ENCODE results near the gene ACADVL. TPM values are rescaled to one million over a fixed set of nuclear protein-coding genes. Genes with fewer than 3 reads are reported as not detected.
A peak's percentile ranks its signal among the peaks of the same experiment; 100 is the strongest.

The ACADVL gene
- polyA plus RNA-seq, 1 of the 3 experiments (the other 2 are of a cell fraction) = 635 TPM

DNA sequence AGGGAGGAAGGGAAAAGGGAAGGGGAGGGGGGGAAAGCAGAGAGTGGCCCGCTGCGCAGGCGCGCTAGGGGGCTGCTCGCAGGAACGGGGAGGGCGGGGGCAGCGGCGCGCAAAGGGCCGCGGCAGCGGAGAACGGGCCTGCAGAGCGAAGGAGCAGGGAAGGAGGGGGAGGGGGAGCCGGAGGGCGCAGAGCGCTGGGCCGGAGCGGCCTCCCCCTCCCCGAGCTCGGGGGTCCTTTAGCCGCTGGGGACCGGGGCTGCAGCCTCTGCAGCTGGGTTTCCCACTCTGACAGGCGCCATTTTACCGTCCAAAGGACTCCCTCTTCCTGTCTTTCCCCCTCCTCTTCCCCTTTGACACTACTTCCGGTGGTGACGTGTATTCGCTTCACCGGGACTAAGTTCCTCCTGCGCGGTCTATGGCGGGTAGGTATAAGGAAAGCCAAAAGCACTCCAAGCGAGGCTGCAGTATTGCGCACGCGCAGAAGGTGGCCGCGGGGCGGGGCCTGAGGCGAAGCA lies 32.0 kb downstream of the ACADVL start, which contains the start of gene CTDNEP1:
CTDNEP1 (minus strand) TSS at position 74 of the 515 bp plus-strand sequence. CDS start 438 bp downstream, outside the sequence.
- DNase-seq = peak; percentile 96
- peaks cover 17 to 19% of the 10 kb centered on the region in 2 experiments for H3K36me3 ChIP-seq (replicated peaks in 1 of 2; ENCODE audit: control insufficient read depth in 1 of 2, insufficient read depth in 2 of 2, low read length in 1 of 2)
- H3K9me2 ChIP-seq = no peaks in the 10 kb centered on the region
- no peaks in the 10 kb centered on the region for H4K20me1 ChIP-seq (ENCODE audit: insufficient read depth)
- peaks cover 9 to 23% of the 10 kb centered on the region in 2 experiments; a peak in 3 of 4 replicates for H3K4me1 ChIP-seq (ENCODE audit: control insufficient read depth in 1 of 2, insufficient read depth in 2 of 2, low read depth in 1 of 2, low read length in 1 of 2)
- ChIA-PET CTCF (interaction anchor here (0.6 to 1.6 kb wide), 8 partner anchors 9 to 309 kb away, joined by 3 to 14 read pairs (median 4); no protein-coding TSS in a partner anchor), POLR2A (interaction anchor here (0.7 to 1.6 kb wide), 4 partner anchors 9 to 427 kb away, joined by 3 to 7 read pairs (median 6); partner anchors contain the start of genes GABARAP and PHF23)
- H3K79me2 ChIP-seq (ENCODE audit: insufficient read depth) = peaks cover 63% of the 10 kb centered on the region
- H3K27ac ChIP-seq (ENCODE audit: low read depth in 2 of 2, low read length in 1 of 2) = peak within 1 kb of the TSS; percentile 97 to 99
- H3K27me3 ChIP-seq (ENCODE audit: insufficient read depth) = no peaks in the 10 kb centered on the region
- H3K9ac ChIP-seq = peak within 1 kb of the TSS; percentile 94
- H3K4me3 ChIP-seq (ENCODE audit: low read depth in 2 of 2, low read length in 1 of 2) = peak within 1 kb of the TSS; percentile 81 to 95
- H3F3A ChIP-seq (replicated peaks; ENCODE audit: insufficient read depth) = peaks cover 10% of the 10 kb centered on the region
- H3K9me3 ChIP-seq = no peaks in the 10 kb centered on the region
- 1% methylated on average over 27 of the region's 41 CpGs for WGBS (ENCODE audit: low lambda C conversion rate)
- H2AFZ ChIP-seq (ENCODE audit: low read depth) = peak within 1 kb of the TSS; percentile 91
- H3K4me2 ChIP-seq = peak within 1 kb of the TSS; percentile 95
- TF ChIP-seq REST (IDR thresholded peaks at IDR 0.05; ENCODE audit: low read depth, low read length) (no peak; the same call in 1 of the 2 replicates), FOSL2 (IDR thresholded peaks at IDR 0.05; ENCODE audit: borderline replicate concordance, low read depth) (no peak), MEF2A (IDR thresholded peaks at IDR 0.05; ENCODE audit: borderline replicate concordance, low read depth) (no peak), JUND (IDR thresholded peaks at IDR 0.05) (no peak), CTCF (IDR thresholded peaks at IDR 0.05) (no peak), CHD2 (IDR thresholded peaks at IDR 0.05; ENCODE audit: low read length, partially characterized antibody) (peak; percentile 41), TCF12 (IDR thresholded peaks at IDR 0.05) (no peak), GATA2 (CRISPR knock-in tag; IDR thresholded peaks at IDR 0.05) (no peak), YY1 (IDR thresholded peaks at IDR 0.05; ENCODE audit: low read depth) (peak; percentile 94), FOXM1 (IDR thresholded peaks at IDR 0.05; ENCODE audit: low read depth) (no peak), SMC3 (IDR thresholded peaks at IDR 0.05; ENCODE audit: low read depth, low read length) (no peak), GABPA (IDR thresholded peaks at IDR 0.05; ENCODE audit: low read depth) (peak; percentile 91), RXRA (IDR thresholded peaks at IDR 0.05; ENCODE audit: borderline replicate concordance, low read depth) (no peak), PBX3 (IDR thresholded peaks at IDR 0.05) (no peak), RFX5 (IDR thresholded peaks at IDR 0.05; ENCODE audit: low read length) (no peak), EP300 (IDR thresholded peaks at IDR 0.05; ENCODE audit: borderline replicate concordance in 1 of 2, low read depth in 1 of 2, low read length in 1 of 2) (peak in 1 of 2 experiments; percentile 18; a peak in 1 of 4 replicates), FOXJ3 (CRISPR knock-in tag; IDR thresholded peaks at IDR 0.05) (no peak), POLR2AphosphoS5 (IDR thresholded peaks at IDR 0.05; ENCODE audit: low read depth, low read length) (peak; percentile 64; the same call in 1 of the 2 replicates), SIN3A (IDR thresholded peaks at IDR 0.05; ENCODE audit: borderline replicate concordance, low read depth, low read length) (0 out of 2 replicates have a peak, but pooled peaks have one; percentile 23), EZH2phosphoT487 (IDR thresholded peaks at IDR 0.05; ENCODE audit: borderline replicate concordance, low read depth) (no peak), RCOR1 (IDR thresholded peaks at IDR 0.05; ENCODE audit: low read length) (no peak)
- TF ChIP-seq, protein P1, sequence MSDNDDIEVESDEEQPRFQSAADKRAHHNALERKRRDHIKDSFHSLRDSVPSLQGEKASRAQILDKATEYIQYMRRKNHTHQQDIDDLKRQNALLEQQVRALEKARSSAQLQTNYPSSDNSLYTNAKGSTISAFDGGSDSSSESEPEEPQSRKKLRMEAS (IDR thresholded peaks at IDR 0.05; ENCODE audit: low read depth) = no peak
- TF ChIP-seq, protein P2, sequence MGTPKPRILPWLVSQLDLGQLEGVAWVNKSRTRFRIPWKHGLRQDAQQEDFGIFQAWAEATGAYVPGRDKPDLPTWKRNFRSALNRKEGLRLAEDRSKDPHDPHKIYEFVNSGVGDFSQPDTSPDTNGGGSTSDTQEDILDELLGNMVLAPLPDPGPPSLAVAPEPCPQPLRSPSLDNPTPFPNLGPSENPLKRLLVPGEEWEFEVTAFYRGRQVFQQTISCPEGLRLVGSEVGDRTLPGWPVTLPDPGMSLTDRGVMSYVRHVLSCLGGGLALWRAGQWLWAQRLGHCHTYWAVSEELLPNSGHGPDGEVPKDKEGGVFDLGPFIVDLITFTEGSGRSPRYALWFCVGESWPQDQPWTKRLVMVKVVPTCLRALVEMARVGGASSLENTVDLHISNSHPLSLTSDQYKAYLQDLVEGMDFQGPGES (IDR thresholded peaks at IDR 0.05; ENCODE audit: low read depth, low read length) = no peak
- TF ChIP-seq, protein P3, sequence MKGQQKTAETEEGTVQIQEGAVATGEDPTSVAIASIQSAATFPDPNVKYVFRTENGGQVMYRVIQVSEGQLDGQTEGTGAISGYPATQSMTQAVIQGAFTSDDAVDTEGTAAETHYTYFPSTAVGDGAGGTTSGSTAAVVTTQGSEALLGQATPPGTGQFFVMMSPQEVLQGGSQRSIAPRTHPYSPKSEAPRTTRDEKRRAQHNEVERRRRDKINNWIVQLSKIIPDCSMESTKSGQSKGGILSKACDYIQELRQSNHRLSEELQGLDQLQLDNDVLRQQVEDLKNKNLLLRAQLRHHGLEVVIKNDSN (IDR thresholded peaks at IDR 0.05; ENCODE audit: borderline replicate concordance, low read depth) = no peak
